ENCODE measurements around the gene PLD1. TPM values are rescaled to one million over a fixed set of nuclear protein-coding genes. Genes with fewer than 3 reads are reported as not detected.

Gene PLD1
- total RNA-seq, 5 donors from 2014 or later (not counting 1 experiment from before 2014, with no cell fraction given) = 1.8 to 3.9 (median 3.2) TPM

DNA sequence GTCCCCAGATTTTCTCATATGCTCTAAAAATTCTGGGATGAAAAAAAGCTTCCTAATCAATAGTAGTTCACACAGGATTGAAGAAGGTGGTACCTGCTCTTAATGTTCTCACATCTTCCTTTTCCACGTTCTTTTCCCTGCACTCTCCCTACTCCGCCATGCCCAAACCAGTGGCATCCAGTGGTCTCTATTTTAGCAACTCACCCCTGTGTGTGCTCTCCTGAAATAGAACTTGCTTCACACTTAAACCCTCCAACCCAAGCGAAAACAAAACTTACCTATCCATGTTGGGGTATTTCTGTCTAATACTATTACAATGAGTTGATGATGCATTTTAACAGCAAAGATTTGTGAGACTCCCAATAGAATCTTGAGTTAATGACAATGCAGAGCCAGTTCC, 148.8 kb downstream of the PLD1 start:
- Histone ChIP-seq H3K36me3 (ENCODE audit: control insufficient read depth in 2 of 2, extremely low read depth in 1 of 2, insufficient read depth in 1 of 2, low read length in 1 of 2) (no peaks in the 10 kb centered on the region), H3K9me3 (no peaks in the 10 kb centered on the region), H3K4me1 (ENCODE audit: control insufficient read depth in 1 of 2, extremely low read depth in 1 of 2, insufficient read depth in 2 of 2, low read length in 2 of 2) (no peaks in the 10 kb centered on the region), H3K27ac (ENCODE audit: low read length) (no peak overlapping the region), H3K27me3 (replicated peaks in 1 of 2; ENCODE audit: control insufficient read depth in 2 of 2, extremely low read depth in 1 of 2, insufficient read depth in 2 of 2, low read length in 1 of 2) (no peaks in the 10 kb centered on the region), H3K4me3 (ENCODE audit: control insufficient read depth in 1 of 2, extremely low read depth in 1 of 2, low read length in 1 of 2) (no peak overlapping the region)
- CTCF ChIA-PET = no interaction called here
- POLR2A ChIA-PET = no interaction called here
- no peaks in the 10 kb centered on the region for H3K36me3 Mint-ChIP-seq
- ATAC-seq (replicated peaks in 1 of 4) (no peak), DNase-seq (no peak)
- H3K27me3 Mint-ChIP-seq = peaks cover 4 to 17% of the 10 kb centered on the region in 2 donors
- H3K27ac Mint-ChIP-seq = no peak overlapping the region
- WGBS (ENCODE audit: insufficient coverage) = 100% methylated on average over 2 of the region's 3 CpGs
- H3K4me1 Mint-ChIP-seq = no peaks in the 10 kb centered on the region
- H3K4me3 Mint-ChIP-seq = no peak overlapping the region
- H3K9me3 Mint-ChIP-seq = no peaks in the 10 kb centered on the region

GRCh38 chr3:171660188-171660587, 150.1 kb downstream of the PLD1 start:
- no peaks in the 10 kb centered on the region for H3K9me3 ChIP-seq
- Mint-ChIP-seq H3K4me3 (no peak overlapping the region), H3K27ac (no peak overlapping the region), H3K9me3 (no peaks in the 10 kb centered on the region), H3K4me1 (no peaks in the 10 kb centered on the region), H3K27me3 (peaks cover 4 to 17% of the 10 kb centered on the region in 2 donors), H3K36me3 (no peaks in the 10 kb centered on the region)
- no peak overlapping the region for H3K4me3 ChIP-seq (ENCODE audit: control insufficient read depth in 1 of 2, extremely low read depth in 1 of 2, low read length in 1 of 2)
- ATAC-seq (replicated peaks in 1 of 4) (no peak), DNase-seq (no peak)
- no peaks in the 10 kb centered on the region for H3K4me1 ChIP-seq (ENCODE audit: control insufficient read depth in 1 of 2, extremely low read depth in 1 of 2, insufficient read depth in 2 of 2, low read length in 2 of 2)
- POLR2A ChIA-PET = interaction anchor here in 1 of 2 donors (0.5 kb wide), 1 partner anchor 16 kb away, joined by 3 read pairs; no protein-coding TSS in a partner anchor
- H3K27me3 ChIP-seq (replicated peaks in 1 of 2; ENCODE audit: control insufficient read depth in 2 of 2, extremely low read depth in 1 of 2, insufficient read depth in 2 of 2, low read length in 1 of 2) = no peaks in the 10 kb centered on the region
- H3K36me3 ChIP-seq (ENCODE audit: control insufficient read depth in 2 of 2, extremely low read depth in 1 of 2, insufficient read depth in 1 of 2, low read length in 1 of 2) = no peaks in the 10 kb centered on the region
- CTCF ChIA-PET = no interaction called here
- H3K27ac ChIP-seq (ENCODE audit: low read length) = no peak overlapping the region
- WGBS (ENCODE audit: insufficient coverage) = no CpG with 5 or more reads among the region's 3 CpGs

- Mint-ChIP-seq H3K4me3 (no peak overlapping the region), H3K9me3 (no peaks in the 10 kb centered on the region), H3K27me3 (peaks cover 0 to 13% of the 10 kb centered on the region in 2 donors), H3K27ac (no peak overlapping the region), H3K36me3 (no peaks in the 10 kb centered on the region), H3K4me1 (no peaks in the 10 kb centered on the region)
- Histone ChIP-seq H3K9me3 (no peaks in the 10 kb centered on the region), H3K4me3 (ENCODE audit: control insufficient read depth in 1 of 2, extremely low read depth in 1 of 2, low read length in 1 of 2) (no peak overlapping the region), H3K36me3 (ENCODE audit: control insufficient read depth in 2 of 2, extremely low read depth in 1 of 2, insufficient read depth in 1 of 2, low read length in 1 of 2) (no peaks in the 10 kb centered on the region), H3K27me3 (replicated peaks in 1 of 2; ENCODE audit: control insufficient read depth in 2 of 2, extremely low read depth in 1 of 2, insufficient read depth in 2 of 2, low read length in 1 of 2) (no peaks in the 10 kb centered on the region), H3K4me1 (ENCODE audit: control insufficient read depth in 1 of 2, extremely low read depth in 1 of 2, insufficient read depth in 2 of 2, low read length in 2 of 2) (no peaks in the 10 kb centered on the region), H3K27ac (ENCODE audit: low read length) (no peak overlapping the region)
- ChIA-PET POLR2A (interaction anchor here in 1 of 2 donors (0.8 kb wide), 1 partner anchor 38 kb away, joined by 3 read pairs; no protein-coding TSS in a partner anchor), CTCF (no interaction called here)
- 60% methylated on average over 1 of the region's 3 CpGs for WGBS (ENCODE audit: insufficient coverage)
- ATAC-seq (replicated peaks in 1 of 4) (no peak), DNase-seq (no peak)
These were observed 151.4 kb downstream of the PLD1 start for GRCh38 chr3:171658841-171659240.

- no peak overlapping the region for H3K27ac Mint-ChIP-seq
- ChIA-PET POLR2A (no interaction called here), CTCF (no interaction called here)
- no peaks in the 10 kb centered on the region for H3K27me3 ChIP-seq (replicated peaks in 1 of 2; ENCODE audit: control insufficient read depth in 2 of 2, extremely low read depth in 1 of 2, insufficient read depth in 2 of 2, low read length in 1 of 2)
- H3K9me3 ChIP-seq = no peaks in the 10 kb centered on the region
- H3K36me3 Mint-ChIP-seq = no peaks in the 10 kb centered on the region
- no peaks in the 10 kb centered on the region for H3K4me1 Mint-ChIP-seq
- H3K4me1 ChIP-seq (ENCODE audit: control insufficient read depth in 1 of 2, extremely low read depth in 1 of 2, insufficient read depth in 2 of 2, low read length in 2 of 2) = no peaks in the 10 kb centered on the region
- no peak overlapping the region for H3K4me3 ChIP-seq (ENCODE audit: control insufficient read depth in 1 of 2, extremely low read depth in 1 of 2, low read length in 1 of 2)
- DNase-seq (no peak), ATAC-seq (replicated peaks in 1 of 4) (no peak)
- H3K27ac ChIP-seq (ENCODE audit: low read length) = no peak overlapping the region
- no peak overlapping the region for H3K4me3 Mint-ChIP-seq
- peaks cover 0 to 3% of the 10 kb centered on the region in 2 donors for H3K27me3 Mint-ChIP-seq
- H3K9me3 Mint-ChIP-seq = no peaks in the 10 kb centered on the region
- WGBS (ENCODE audit: insufficient coverage) = 83% methylated on average over 1 of the region's 3 CpGs
- no peaks in the 10 kb centered on the region for H3K36me3 ChIP-seq (ENCODE audit: control insufficient read depth in 2 of 2, extremely low read depth in 1 of 2, insufficient read depth in 1 of 2, low read length in 1 of 2)
These were observed 155.5 kb downstream of the PLD1 start for GRCh38 chr3:171654809-171655208.

DNA sequence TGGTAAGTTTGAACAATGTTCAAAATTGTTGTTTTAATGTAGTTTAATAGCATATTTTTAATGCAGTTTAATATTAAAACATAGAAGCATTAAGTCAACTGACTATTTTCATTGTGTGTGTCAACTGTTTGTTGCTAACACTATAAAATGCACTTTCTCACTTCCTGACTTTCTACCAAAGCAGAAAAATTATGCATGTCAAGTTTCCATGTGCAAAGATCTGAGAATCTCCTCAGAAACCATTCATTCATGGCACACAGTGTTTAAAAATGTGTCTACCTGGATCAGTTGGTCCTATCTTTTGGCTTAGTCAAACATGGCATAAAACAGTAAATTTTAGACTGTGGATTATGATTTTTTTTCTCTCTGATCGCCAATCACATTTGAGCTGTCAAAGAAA, 156.0 kb downstream of the PLD1 start:
- Mint-ChIP-seq H3K36me3 (no peaks in the 10 kb centered on the region), H3K27me3 (peaks cover 0 to 3% of the 10 kb centered on the region in 2 donors), H3K27ac (no peak overlapping the region), H3K9me3 (no peaks in the 10 kb centered on the region), H3K4me3 (no peak overlapping the region), H3K4me1 (no peaks in the 10 kb centered on the region)
- no peaks in the 10 kb centered on the region for H3K27me3 ChIP-seq (replicated peaks in 1 of 2; ENCODE audit: control insufficient read depth in 2 of 2, extremely low read depth in 1 of 2, insufficient read depth in 2 of 2, low read length in 1 of 2)
- no peak overlapping the region for H3K4me3 ChIP-seq (ENCODE audit: control insufficient read depth in 1 of 2, extremely low read depth in 1 of 2, low read length in 1 of 2)
- POLR2A ChIA-PET = no interaction called here
- H3K27ac ChIP-seq (ENCODE audit: low read length) = no peak overlapping the region
- CTCF ChIA-PET = interaction anchor here in 1 of 2 donors (0.6 kb wide), 2 partner anchors 43 to 678 kb away, joined by 3 to 6 read pairs; no protein-coding TSS in a partner anchor
- H3K9me3 ChIP-seq = no peaks in the 10 kb centered on the region
- no peaks in the 10 kb centered on the region for H3K36me3 ChIP-seq (ENCODE audit: control insufficient read depth in 2 of 2, extremely low read depth in 1 of 2, insufficient read depth in 1 of 2, low read length in 1 of 2)
- no peak for ATAC-seq (replicated peaks in 1 of 4)
- WGBS (ENCODE audit: insufficient coverage) = no CpG with 5 or more reads among the region's 1 CpG
- no peak for DNase-seq
- H3K4me1 ChIP-seq (ENCODE audit: control insufficient read depth in 1 of 2, extremely low read depth in 1 of 2, insufficient read depth in 2 of 2, low read length in 2 of 2) = no peaks in the 10 kb centered on the region

DNA sequence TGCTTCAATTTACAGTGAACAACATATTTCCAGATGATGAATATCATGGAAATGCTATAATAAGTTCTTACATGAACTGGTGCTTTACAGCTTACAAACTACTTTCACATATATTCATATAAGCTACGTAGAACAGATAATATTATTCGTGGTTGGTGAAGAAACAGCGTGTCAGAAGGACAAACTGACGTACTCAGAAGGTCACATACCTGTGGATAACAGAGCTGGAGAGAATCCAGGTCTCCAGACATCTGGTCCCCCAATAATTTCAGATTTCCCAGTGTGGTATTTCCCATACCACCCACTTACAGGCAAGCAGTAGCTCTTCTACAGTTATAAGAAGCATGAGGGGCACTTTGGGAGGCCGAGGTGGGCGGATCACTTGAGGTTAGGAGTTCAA, 156.6 kb downstream of the PLD1 start:
- Mint-ChIP-seq H3K9me3 (no peaks in the 10 kb centered on the region), H3K4me3 (no peak overlapping the region), H3K27me3 (peaks cover 0 to 3% of the 10 kb centered on the region in 2 donors), H3K4me1 (no peaks in the 10 kb centered on the region), H3K27ac (no peak overlapping the region), H3K36me3 (no peaks in the 10 kb centered on the region)
- no peak for ATAC-seq (replicated peaks in 1 of 4)
- no peak overlapping the region for H3K4me3 ChIP-seq (ENCODE audit: control insufficient read depth in 1 of 2, extremely low read depth in 1 of 2, low read length in 1 of 2)
- H3K27me3 ChIP-seq (replicated peaks in 1 of 2; ENCODE audit: control insufficient read depth in 2 of 2, extremely low read depth in 1 of 2, insufficient read depth in 2 of 2, low read length in 1 of 2) = no peaks in the 10 kb centered on the region
- no peak overlapping the region for H3K27ac ChIP-seq (ENCODE audit: low read length)
- CTCF ChIA-PET = interaction anchor here (0.6 kb wide), 3 partner anchors 13 to 678 kb away, joined by 3 to 6 read pairs (median 3); no protein-coding TSS in a partner anchor
- no peaks in the 10 kb centered on the region for H3K36me3 ChIP-seq (ENCODE audit: control insufficient read depth in 2 of 2, extremely low read depth in 1 of 2, insufficient read depth in 1 of 2, low read length in 1 of 2)
- H3K9me3 ChIP-seq = no peaks in the 10 kb centered on the region
- no peak for DNase-seq
- WGBS (ENCODE audit: insufficient coverage) = no CpG with 5 or more reads among the region's 6 CpGs
- POLR2A ChIA-PET = no interaction called here
- H3K4me1 ChIP-seq (ENCODE audit: control insufficient read depth in 1 of 2, extremely low read depth in 1 of 2, insufficient read depth in 2 of 2, low read length in 2 of 2) = no peaks in the 10 kb centered on the region

- Mint-ChIP-seq H3K27me3 (peaks cover 0 to 3% of the 10 kb centered on the region in 2 donors), H3K4me1 (no peaks in the 10 kb centered on the region), H3K4me3 (no peak overlapping the region), H3K9me3 (no peaks in the 10 kb centered on the region), H3K27ac (no peak overlapping the region), H3K36me3 (no peaks in the 10 kb centered on the region)
- no peak for ATAC-seq (replicated peaks in 1 of 4)
- no peak overlapping the region for H3K27ac ChIP-seq (ENCODE audit: low read length)
- H3K4me1 ChIP-seq (ENCODE audit: control insufficient read depth in 1 of 2, extremely low read depth in 1 of 2, insufficient read depth in 2 of 2, low read length in 2 of 2) = no peaks in the 10 kb centered on the region
- no peak for DNase-seq
- ChIA-PET POLR2A (no interaction called here), CTCF (interaction anchor here in 1 of 2 donors (0.7 kb wide), 1 partner anchor 968 kb away, joined by 3 read pairs; no protein-coding TSS in a partner anchor)
- H3K36me3 ChIP-seq (ENCODE audit: control insufficient read depth in 2 of 2, extremely low read depth in 1 of 2, insufficient read depth in 1 of 2, low read length in 1 of 2) = no peaks in the 10 kb centered on the region
- no peak overlapping the region for H3K4me3 ChIP-seq (ENCODE audit: control insufficient read depth in 1 of 2, extremely low read depth in 1 of 2, low read length in 1 of 2)
- no peaks in the 10 kb centered on the region for H3K9me3 ChIP-seq
- H3K27me3 ChIP-seq (replicated peaks in 1 of 2; ENCODE audit: control insufficient read depth in 2 of 2, extremely low read depth in 1 of 2, insufficient read depth in 2 of 2, low read length in 1 of 2) = no peaks in the 10 kb centered on the region
- WGBS (ENCODE audit: insufficient coverage) = no CpG with 5 or more reads among the region's 1 CpG
These were observed 157.4 kb downstream of the PLD1 start for GRCh38 chr3:171652932-171653331.

All from T-cell (primary cell).